T-helper 2 cell treated with Interferon-gamma antibody and Interleukin-4, amounts not matched to agents 5 μg/mL and 100 μg/mL, for 36 hours (primary cell): ENCODE results near the gene VGLL1.

ENCODE experiments used
- DNase-seq: peaks from one replicate; pipeline ENCODE4 v3.0.0; 2021; ENCODE audit warnings: low spot score
- H3K27ac Mint-ChIP-seq: one replicate; pipeline ENCODE4 v1.8.0; 2021; ENCODE audit warnings: mild to moderate bottlenecking, mixed read lengths
- H3K27me3 Mint-ChIP-seq: one replicate; pipeline ENCODE4 v1.8.0; 2021; ENCODE audit warnings: low read depth, mixed read lengths
- H3K36me3 Mint-ChIP-seq: one replicate; pipeline ENCODE4 v1.8.0; 2021; ENCODE audit warnings: low read depth, mixed read lengths
- H3K4me1 Mint-ChIP-seq: one replicate; pipeline ENCODE4 v1.8.0; 2021; ENCODE audit warnings: low read depth, mixed read lengths
- H3K4me3 Mint-ChIP-seq: one replicate; pipeline ENCODE4 v1.8.0; 2022; ENCODE audit warnings: mild to moderate bottlenecking, moderate library complexity, mixed read lengths
- H3K9me3 Mint-ChIP-seq: one replicate; pipeline ENCODE4 v1.8.0; 2021; ENCODE audit warnings: mixed read lengths

Gene VGLL1

GRCh38 chrX:136584545-136584944 lies 52.5 kb downstream of the VGLL1 start:
- DNase-seq = no peak
- Mint-ChIP-seq H3K9me3 (no peaks in the 10 kb centered on the region), H3K4me3 (peak overlapping the region; percentile 75), H3K27ac (peak overlapping the region; percentile 71), H3K4me1 (peaks cover 45% of the 10 kb centered on the region), H3K36me3 (no peaks in the 10 kb centered on the region), H3K27me3 (no peaks in the 10 kb centered on the region)

- peaks cover 52% of the 10 kb centered on the region for H3K4me1 Mint-ChIP-seq
- no peaks in the 10 kb centered on the region for H3K27me3 Mint-ChIP-seq
- peak overlapping the region; percentile 75 for H3K4me3 Mint-ChIP-seq
- H3K27ac Mint-ChIP-seq = peak overlapping the region; percentile 95
- H3K9me3 Mint-ChIP-seq = no peaks in the 10 kb centered on the region
- no peaks in the 10 kb centered on the region for H3K36me3 Mint-ChIP-seq
- DNase-seq = no peak
These were observed 53.2 kb downstream of the VGLL1 start for GRCh38 chrX:136585262-136585661.

- Mint-ChIP-seq H3K4me1 (peaks cover 49% of the 10 kb centered on the region), H3K27me3 (no peaks in the 10 kb centered on the region), H3K4me3 (peak overlapping the region; percentile 75), H3K36me3 (no peaks in the 10 kb centered on the region), H3K27ac (peak overlapping the region; percentile 95), H3K9me3 (no peaks in the 10 kb centered on the region)
- DNase-seq = no peak
These were observed 53.9 kb downstream of the VGLL1 start for GRCh38 chrX:136585960-136586359.

GRCh38 chrX:136586386-136586785 lies 54.4 kb downstream of the VGLL1 start:
- no peaks in the 10 kb centered on the region for H3K36me3 Mint-ChIP-seq
- H3K4me3 Mint-ChIP-seq = peak overlapping the region; percentile 75
- H3K9me3 Mint-ChIP-seq = no peaks in the 10 kb centered on the region
- H3K4me1 Mint-ChIP-seq = peaks cover 49% of the 10 kb centered on the region
- peak overlapping the region; percentile 95 for H3K27ac Mint-ChIP-seq
- DNase-seq = no peak
- no peaks in the 10 kb centered on the region for H3K27me3 Mint-ChIP-seq

GRCh38 chrX:136587532-136587931 lies 55.5 kb downstream of the VGLL1 start:
- peak overlapping the region; percentile 95 for H3K27ac Mint-ChIP-seq
- no peaks in the 10 kb centered on the region for H3K27me3 Mint-ChIP-seq
- H3K4me1 Mint-ChIP-seq = peaks cover 49% of the 10 kb centered on the region
- no peaks in the 10 kb centered on the region for H3K9me3 Mint-ChIP-seq
- DNase-seq = no peak
- no peaks in the 10 kb centered on the region for H3K36me3 Mint-ChIP-seq
- H3K4me3 Mint-ChIP-seq = peak overlapping the region; percentile 68

GRCh38 chrX:136588036-136588435 lies 56.0 kb downstream of the VGLL1 start:
- H3K27me3 Mint-ChIP-seq = no peaks in the 10 kb centered on the region
- H3K27ac Mint-ChIP-seq = peak overlapping the region; percentile 95
- DNase-seq = no peak
- H3K4me1 Mint-ChIP-seq = peaks cover 49% of the 10 kb centered on the region
- no peaks in the 10 kb centered on the region for H3K9me3 Mint-ChIP-seq
- H3K36me3 Mint-ChIP-seq = no peaks in the 10 kb centered on the region
- H3K4me3 Mint-ChIP-seq = peak overlapping the region; percentile 61

- peaks cover 2% of the 10 kb centered on the region for H3K36me3 Mint-ChIP-seq
- no peak overlapping the region for H3K27ac Mint-ChIP-seq
- no peaks in the 10 kb centered on the region for H3K27me3 Mint-ChIP-seq
- no peak for DNase-seq
- H3K9me3 Mint-ChIP-seq = peaks cover 10% of the 10 kb centered on the region
- peaks cover 41% of the 10 kb centered on the region for H3K4me1 Mint-ChIP-seq
- no peak overlapping the region for H3K4me3 Mint-ChIP-seq
These were observed 58.0 kb downstream of the VGLL1 start for GRCh38 chrX:136589966-136590365.

- peaks cover 10% of the 10 kb centered on the region for H3K9me3 Mint-ChIP-seq
- H3K36me3 Mint-ChIP-seq = peaks cover 4% of the 10 kb centered on the region
- peaks cover 22% of the 10 kb centered on the region for H3K4me1 Mint-ChIP-seq
- H3K27ac Mint-ChIP-seq = no peak overlapping the region
- no peak overlapping the region for H3K4me3 Mint-ChIP-seq
- no peak for DNase-seq
- H3K27me3 Mint-ChIP-seq = no peaks in the 10 kb centered on the region
These were observed 65.3 kb downstream of the VGLL1 start for GRCh38 chrX:136597356-136597755.

GRCh38 chrX:136597954-136598353 lies 65.9 kb downstream of the VGLL1 start:
- no peak overlapping the region for H3K4me3 Mint-ChIP-seq

GRCh38 chrX:136598631-136599030 lies 66.6 kb downstream of the VGLL1 start:
- no peaks in the 10 kb centered on the region for H3K27me3 Mint-ChIP-seq
- DNase-seq = no peak
- peaks cover 27% of the 10 kb centered on the region for H3K4me1 Mint-ChIP-seq
- peak overlapping the region; percentile 48 for H3K4me3 Mint-ChIP-seq
- peak overlapping the region; percentile 79 for H3K27ac Mint-ChIP-seq
- peaks cover 4% of the 10 kb centered on the region for H3K36me3 Mint-ChIP-seq
- H3K9me3 Mint-ChIP-seq = peaks cover 10% of the 10 kb centered on the region

More at GRCh38 chrX:136597954-136598353, 65.9 kb downstream of the VGLL1 start:
- H3K9me3 Mint-ChIP-seq = peaks cover 10% of the 10 kb centered on the region
- peaks cover 22% of the 10 kb centered on the region for H3K4me1 Mint-ChIP-seq
- DNase-seq = no peak
- H3K27me3 Mint-ChIP-seq = no peaks in the 10 kb centered on the region
- peaks cover 4% of the 10 kb centered on the region for H3K36me3 Mint-ChIP-seq
- no peak overlapping the region for H3K27ac Mint-ChIP-seq

GRCh38 chrX:136600059-136600458 lies 68.0 kb downstream of the VGLL1 start:
- Mint-ChIP-seq H3K9me3 (no peaks in the 10 kb centered on the region), H3K4me3 (no peak overlapping the region), H3K36me3 (peaks cover 2% of the 10 kb centered on the region), H3K27me3 (no peaks in the 10 kb centered on the region), H3K4me1 (peaks cover 28% of the 10 kb centered on the region), H3K27ac (no peak overlapping the region)
- DNase-seq = no peak
